IMR-90 (cell line): ENCODE results near the gene ZNF544. TPM values are rescaled to one million over a fixed set of nuclear protein-coding genes. Genes with fewer than 3 reads are reported as not detected.

Experiments used
- ATAC-seq: fragments of 200-7000 bp; cut with Tn5 transposase; 2 replicates; pipeline ENCODE4 v1.9.1; 2020; ENCODE audit warnings: low read depth, mild to moderate bottlenecking, moderate library complexity
- BruUV-seq: library from RNA; stranded (reverse); fragments of 400-500 nt; replicated peaks from 2 replicates; lab custom pipeline; 2021; lab: Mats Ljungman, UMichigan
- CTCF ChIA-PET: fragments of 300-600 bp; formaldehyde crosslinking; extraction: SDS; loops from one replicate; lab custom pipeline; 2021; ENCODE audit warnings: antibody characterized with exemption; lab: Yijun Ruan, JAX
- POLR2A ChIA-PET: fragments of 300-600 bp; sonication (Branson Sonifier 250); formaldehyde crosslinking; loops from one replicate; lab custom pipeline; 2022; ENCODE audit warnings: antibody characterized with exemption; ENCODE audit not compliant: unreplicated experiment; lab: Charles Lee
- DNase-seq: peaks from one replicate; pipeline ENCODE4 v3.0.0; 2013
- H2AFZ ChIP-seq: replicated peaks from 2 replicates; pipeline ENCODE3; 2013; ENCODE audit warnings: low read length, mild to moderate bottlenecking; ENCODE audit not compliant: poor library complexity
- H2AK5ac ChIP-seq: 2 replicates; pipeline ENCODE4 v1.6.1; 2013; ENCODE audit warnings: low read depth, low read length, inconsistent platforms
- H2AK9ac ChIP-seq: replicated peaks from 2 replicates; pipeline ENCODE3; 2013; ENCODE audit warnings: mild to moderate bottlenecking, low read depth, low read length, moderate library complexity; ENCODE audit not compliant: poor library complexity
- H2BK120ac ChIP-seq: 2 replicates; pipeline ENCODE4 v1.6.1; 2013; ENCODE audit warnings: low read depth, low read length, inconsistent platforms
- H2BK15ac ChIP-seq: 3 replicates; pipeline ENCODE4 v1.6.1; 2013; ENCODE audit warnings: low read depth, low read length, inconsistent platforms
- H2BK20ac ChIP-seq: 2 replicates; pipeline ENCODE4 v1.6.1; 2013; ENCODE audit warnings: low read depth, mild to moderate bottlenecking, inconsistent platforms, low read length, moderate library complexity
- H2BK5ac ChIP-seq: 2 replicates; pipeline ENCODE4 v1.6.1; 2013; ENCODE audit warnings: mild to moderate bottlenecking, low read depth, low read length, inconsistent platforms; ENCODE audit not compliant: poor library complexity, severe bottlenecking
- H3K14ac ChIP-seq: replicated peaks from 2 replicates; pipeline ENCODE4 v1.6.1; 2013; ENCODE audit warnings: low read depth, low read length, inconsistent platforms
- H3K18ac ChIP-seq: 2 replicates; pipeline ENCODE4 v1.6.1; 2013; ENCODE audit warnings: low read depth, low read length, control low read depth
- H3K23ac ChIP-seq: 2 replicates; pipeline ENCODE4 v1.6.1; 2013; ENCODE audit warnings: low read depth, low read length, inconsistent platforms
- H3K27ac ChIP-seq: 2 replicates; pipeline ENCODE4 v1.5.1; 2013; ENCODE audit warnings: mild to moderate bottlenecking, control low read depth, low read length; ENCODE audit not compliant: insufficient read depth
- H3K27me3 ChIP-seq: 2 replicates; pipeline ENCODE4 v1.6.1; 2013; ENCODE audit warnings: low read length; ENCODE audit not compliant: control insufficient read depth, insufficient read depth
- H3K36me3 ChIP-seq: 2 replicates; pipeline ENCODE4 v1.6.1; 2013; ENCODE audit warnings: low read length, mixed read lengths; ENCODE audit not compliant: control insufficient read depth, insufficient read depth
- H3K4ac ChIP-seq: 2 replicates; pipeline ENCODE4 v1.6.1; 2013; ENCODE audit warnings: low read depth, low read length, inconsistent platforms
- H3K4me1 ChIP-seq: 2 replicates; pipeline ENCODE4 v1.6.1; 2013; ENCODE audit warnings: low read length, mixed read lengths; ENCODE audit not compliant: control insufficient read depth, insufficient read depth
- H3K4me2 ChIP-seq: 2 replicates; pipeline ENCODE4 v1.6.1; 2013; ENCODE audit warnings: low read depth, mild to moderate bottlenecking, control low read depth, low read length, moderate library complexity
- H3K4me3 ChIP-seq: 2 replicates; pipeline ENCODE4 v1.5.1; 2013; ENCODE audit warnings: low read depth, mild to moderate bottlenecking, control low read depth, low read length, moderate library complexity; ENCODE audit not compliant: insufficient read depth
- H3K56ac ChIP-seq: 2 replicates; pipeline ENCODE4 v1.6.1; 2013; ENCODE audit warnings: low read length, inconsistent platforms; ENCODE audit not compliant: insufficient read depth; ENCODE audit errors: extremely low read depth
- H3K79me1 ChIP-seq, 2 experiments: 2 replicates each; pipeline ENCODE4 v1.6.1; 2013; ENCODE audit warnings: low read length in 2 of 2, inconsistent platforms in 1 of 2, low read depth in 1 of 2
- H3K9ac ChIP-seq: 2 replicates; pipeline ENCODE4 v1.6.1; 2013; ENCODE audit warnings: low read depth, low read length, control low read depth
- H3K9me1 ChIP-seq: 2 replicates; pipeline ENCODE4 v1.6.1; 2013; ENCODE audit warnings: low read length, inconsistent platforms; ENCODE audit not compliant: insufficient read depth
- H3K9me3 ChIP-seq: 2 replicates; pipeline ENCODE4 v1.6.1; 2013; ENCODE audit warnings: low read length; ENCODE audit not compliant: control insufficient read depth, insufficient read depth
- H4K20me1 ChIP-seq: 2 replicates; pipeline ENCODE4 v1.6.1; 2013; ENCODE audit warnings: low read length, inconsistent platforms; ENCODE audit not compliant: insufficient read depth
- H4K5ac ChIP-seq: 2 replicates; pipeline ENCODE4 v1.6.1; 2013; ENCODE audit warnings: mild to moderate bottlenecking, low read depth, low read length, control low read depth
- H4K8ac ChIP-seq, 2 experiments: 2 replicates each; pipeline ENCODE4 v1.6.1; 2013; ENCODE audit warnings: low read depth in 2 of 2, low read length in 2 of 2, control low read depth in 1 of 2, inconsistent platforms in 1 of 2
- H4K91ac ChIP-seq: 2 replicates; pipeline ENCODE4 v1.6.1; 2013; ENCODE audit warnings: low read depth, low read length, inconsistent platforms; ENCODE audit not compliant: insufficient read depth
- BHLHE40 ChIP-seq: fragments of 150-350 bp; IDR thresholded peaks from 2 replicates; pipeline ENCODE4 v1.6.1; 2016; ENCODE audit warnings: mild to moderate bottlenecking, low read depth, low read length
- CEBPB ChIP-seq: IDR thresholded peaks from 2 replicates; pipeline ENCODE4 v1.6.1; 2012; ENCODE audit warnings: low read depth, low read length, improper control_type of control experiment
- CHD1 ChIP-seq: IDR thresholded peaks from 2 replicates; pipeline ENCODE4 v1.6.1; 2012; ENCODE audit warnings: low read depth, low read length, improper control_type of control experiment
- FOS ChIP-seq: fragments of 150-350 bp; IDR thresholded peaks from 2 replicates; pipeline ENCODE4 v1.6.1; 2016; ENCODE audit warnings: low read depth, low read length
- MAFK ChIP-seq: IDR thresholded peaks from 2 replicates; pipeline ENCODE4 v1.6.1; 2012; ENCODE audit warnings: low read depth, low read length, improper control_type of control experiment
- NFE2L2 ChIP-seq: fragments of 150-350 bp; IDR thresholded peaks from 2 replicates; pipeline ENCODE4 v1.6.1; 2016; ENCODE audit warnings: low read depth, mild to moderate bottlenecking, low read length
- POLR2A ChIP-seq: IDR thresholded peaks from 2 replicates; pipeline ENCODE4 v1.6.1; 2012; ENCODE audit warnings: mild to moderate bottlenecking, low read depth, low read length
- RAD21 ChIP-seq: IDR thresholded peaks from 2 replicates; pipeline ENCODE4 v1.6.1; 2012; ENCODE audit warnings: low read length, improper control_type of control experiment
- RCOR1 ChIP-seq: IDR thresholded peaks from 2 replicates; pipeline ENCODE4 v1.6.1; 2012; ENCODE audit warnings: mild to moderate bottlenecking, low read length, improper control_type of control experiment; ENCODE audit not compliant: insufficient replicate concordance
- RFX5 ChIP-seq: IDR thresholded peaks from 2 replicates; pipeline ENCODE4 v1.8.0; 2012; ENCODE audit warnings: low read depth, mild to moderate bottlenecking, low read length, moderate library complexity
- SMC3 ChIP-seq: fragments of 150-350 bp; IDR thresholded peaks from 2 replicates; pipeline ENCODE4 v1.6.1; 2016; ENCODE audit warnings: low read depth, mild to moderate bottlenecking, antibody characterized with exemption, low read length, moderate library complexity
- WGBS, 2 experiments: methylation state at CpG; one replicate each; pipeline versions ENCODE4 v1.1.5 to v1.1.7; 2013; ENCODE audit warnings: missing lambda C conversion rate in 2 of 2; ENCODE audit not compliant: insufficient read length in 1 of 2; ENCODE audit errors: extremely low coverage in 2 of 2; 5-methylcytosine and 5-hydroxymethylcytosine counted together
- dilution Hi-C: fragments of 300-500 bp; cut with HindIII; formaldehyde crosslinking; loops from one replicate; pipeline ENCODE4 v1.14.3; 2018; ENCODE audit warnings: low sequenced_read_pairs; ENCODE audit not compliant: unreplicated experiment
- in situ Hi-C: fragments of 300-500 bp; cut with MboI; formaldehyde crosslinking; loops from 3 replicates; pipeline ENCODE4 v1.14.3; 2019; ENCODE audit warnings: low sequenced_read_pairs, inconsistent platforms, mixed read lengths
- intact Hi-C: fragments of 100-400 bp; cut with micrococcal nuclease; formaldehyde crosslinking; loops from 2 replicates; pipeline ENCODE4 v1.10.0; 2022
- polyA plus RNA-seq, 3 experiments: library from polyadenylated mRNA; depleted of rRNA; stranded (reverse); fragments of >200 nt; gene quantifications; 2 replicates each; pipeline ENCODE4 v1.2.3, GENCODE V29; 2012; ENCODE audit warnings: low replicate concordance in 1 of 3
- total RNA-seq: library from RNA; depleted of rRNA; stranded (reverse); fragments of >200 nt; gene quantifications from 2 replicates; pipeline ENCODE4 v1.2.3, GENCODE V29; 2012
- TF ChIP-seq, protein P1 (sequence below): conservative IDR thresholded peaks from 2 replicates; pipeline ENCODE4 v1.5.1; 2012; ENCODE audit warnings: mild to moderate bottlenecking, low read depth, low read length, improper control_type of control experiment
- TF ChIP-seq, protein P2 (sequence below): fragments of 150-350 bp; IDR thresholded peaks from 2 replicates; pipeline ENCODE4 v1.6.1; 2016; ENCODE audit warnings: low read depth, mild to moderate bottlenecking, low read length, moderate library complexity, borderline replicate concordance
- TF ChIP-seq, protein P3 (sequence below): fragments of 150-350 bp; IDR thresholded peaks from 2 replicates; pipeline ENCODE4 v1.6.1; 2017; ENCODE audit warnings: mild to moderate bottlenecking, antibody characterized with exemption, low read length, low read depth

The ZNF544 gene
- total and polyA plus RNA-seq, 2 of the 4 experiments (the other 2 are of a cell fraction) = 19.3 to 45.9 TPM

DNA sequence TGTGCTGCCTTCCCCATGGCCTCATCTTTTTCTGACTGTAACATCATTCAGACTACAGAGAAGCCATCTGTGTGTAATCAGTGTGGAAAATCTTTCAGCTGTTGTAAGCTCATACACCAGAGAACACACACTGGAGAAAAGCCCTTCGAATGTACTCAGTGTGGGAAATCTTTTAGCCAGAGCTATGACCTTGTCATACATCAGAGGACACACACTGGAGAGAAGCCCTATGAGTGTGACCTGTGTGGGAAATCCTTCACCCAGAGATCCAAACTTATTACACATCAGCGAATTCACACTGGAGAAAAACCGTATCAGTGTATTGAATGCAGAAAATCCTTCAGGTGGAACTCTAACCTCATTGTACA, 32.9 kb downstream of the ZNF544 start:
- no peak overlapping the region for H3K9ac ChIP-seq

More for the DNA sequence above, 32.9 kb downstream of the ZNF544 start:
- in situ Hi-C loops = no loop called here
- H2AK9ac ChIP-seq = no peak overlapping the region
- H4K8ac ChIP-seq = no peak overlapping the region
- DNase-seq = no peak
- no peak overlapping the region for H3K23ac ChIP-seq
- H4K5ac ChIP-seq = no peak overlapping the region
- no peak overlapping the region for H3K56ac ChIP-seq
- CTCF ChIA-PET = no interaction called here
- no peak for ATAC-seq
- peaks cover 98% of the 10 kb centered on the region for H3K9me3 ChIP-seq
- H4K20me1 ChIP-seq = no peaks in the 10 kb centered on the region
- H3K4me1 ChIP-seq = no peaks in the 10 kb centered on the region
- H2AFZ ChIP-seq = no peak overlapping the region
- dilution Hi-C loops = no loop called here
- H3K4me2 ChIP-seq = no peak overlapping the region
- H2AK5ac ChIP-seq = no peak overlapping the region
- H2BK5ac ChIP-seq = no peak overlapping the region
- intact Hi-C loops = no loop called here
- H3K79me1 ChIP-seq = peaks cover 6 to 10% of the 10 kb centered on the region in 2 experiments
- no peaks in the 10 kb centered on the region for H3K9me1 ChIP-seq
- H3K27ac ChIP-seq = no peak overlapping the region
- no CpG with 5 or more reads among the region's 3 CpGs for WGBS, 2 experiments
- H3K14ac ChIP-seq = no peak overlapping the region
- H3K36me3 ChIP-seq = peaks cover 79% of the 10 kb centered on the region
- no peak overlapping the region for H2BK120ac ChIP-seq
- no peaks in the 10 kb centered on the region for H3K27me3 ChIP-seq
- H3K18ac ChIP-seq = no peak overlapping the region
- no TSS peak for BruUV-seq
- no peak overlapping the region for H2BK15ac ChIP-seq
- H4K91ac ChIP-seq = no peak overlapping the region
- no peak for TF ChIP-seq SMC3
- TF ChIP-seq POLR2A = no peak
- no peak for TF ChIP-seq NFE2L2
- no peak for TF ChIP-seq BHLHE40
- no peak for TF ChIP-seq RAD21
- TF ChIP-seq, protein P1, sequence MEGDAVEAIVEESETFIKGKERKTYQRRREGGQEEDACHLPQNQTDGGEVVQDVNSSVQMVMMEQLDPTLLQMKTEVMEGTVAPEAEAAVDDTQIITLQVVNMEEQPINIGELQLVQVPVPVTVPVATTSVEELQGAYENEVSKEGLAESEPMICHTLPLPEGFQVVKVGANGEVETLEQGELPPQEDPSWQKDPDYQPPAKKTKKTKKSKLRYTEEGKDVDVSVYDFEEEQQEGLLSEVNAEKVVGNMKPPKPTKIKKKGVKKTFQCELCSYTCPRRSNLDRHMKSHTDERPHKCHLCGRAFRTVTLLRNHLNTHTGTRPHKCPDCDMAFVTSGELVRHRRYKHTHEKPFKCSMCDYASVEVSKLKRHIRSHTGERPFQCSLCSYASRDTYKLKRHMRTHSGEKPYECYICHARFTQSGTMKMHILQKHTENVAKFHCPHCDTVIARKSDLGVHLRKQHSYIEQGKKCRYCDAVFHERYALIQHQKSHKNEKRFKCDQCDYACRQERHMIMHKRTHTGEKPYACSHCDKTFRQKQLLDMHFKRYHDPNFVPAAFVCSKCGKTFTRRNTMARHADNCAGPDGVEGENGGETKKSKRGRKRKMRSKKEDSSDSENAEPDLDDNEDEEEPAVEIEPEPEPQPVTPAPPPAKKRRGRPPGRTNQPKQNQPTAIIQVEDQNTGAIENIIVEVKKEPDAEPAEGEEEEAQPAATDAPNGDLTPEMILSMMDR = no peak
- TF ChIP-seq, protein P2, sequence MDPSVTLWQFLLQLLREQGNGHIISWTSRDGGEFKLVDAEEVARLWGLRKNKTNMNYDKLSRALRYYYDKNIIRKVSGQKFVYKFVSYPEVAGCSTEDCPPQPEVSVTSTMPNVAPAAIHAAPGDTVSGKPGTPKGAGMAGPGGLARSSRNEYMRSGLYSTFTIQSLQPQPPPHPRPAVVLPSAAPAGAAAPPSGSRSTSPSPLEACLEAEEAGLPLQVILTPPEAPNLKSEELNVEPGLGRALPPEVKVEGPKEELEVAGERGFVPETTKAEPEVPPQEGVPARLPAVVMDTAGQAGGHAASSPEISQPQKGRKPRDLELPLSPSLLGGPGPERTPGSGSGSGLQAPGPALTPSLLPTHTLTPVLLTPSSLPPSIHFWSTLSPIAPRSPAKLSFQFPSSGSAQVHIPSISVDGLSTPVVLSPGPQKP = no peak
- TF ChIP-seq FOS = no peak
- TF ChIP-seq, protein P3, sequence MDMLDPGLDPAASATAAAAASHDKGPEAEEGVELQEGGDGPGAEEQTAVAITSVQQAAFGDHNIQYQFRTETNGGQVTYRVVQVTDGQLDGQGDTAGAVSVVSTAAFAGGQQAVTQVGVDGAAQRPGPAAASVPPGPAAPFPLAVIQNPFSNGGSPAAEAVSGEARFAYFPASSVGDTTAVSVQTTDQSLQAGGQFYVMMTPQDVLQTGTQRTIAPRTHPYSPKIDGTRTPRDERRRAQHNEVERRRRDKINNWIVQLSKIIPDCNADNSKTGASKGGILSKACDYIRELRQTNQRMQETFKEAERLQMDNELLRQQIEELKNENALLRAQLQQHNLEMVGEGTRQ = no peak
- TF ChIP-seq RCOR1 = no peak
- no peak for TF ChIP-seq CHD1
- TF ChIP-seq MAFK = no peak
- no peak for TF ChIP-seq CEBPB
- TF ChIP-seq RFX5 = no peak
- H2BK20ac ChIP-seq = no peak overlapping the region
- no peak overlapping the region for H3K4me3 ChIP-seq
- no peak overlapping the region for H3K4ac ChIP-seq
- POLR2A ChIA-PET = no interaction called here
